ENCODE measurements around the gene MEF2D. TPM values are rescaled to one million over a fixed set of nuclear protein-coding genes. Genes with fewer than 3 reads are reported as not detected.

MEF2D gene
- total and polyA plus RNA-seq, 2 experiments from 2014 or later = 35.1 to 64.6 TPM

- Histone ChIP-seq H3K36me3 (no peaks in the 10 kb centered on the region), H3K27ac (no peak overlapping the region), H3K27me3 (no peaks in the 10 kb centered on the region), H3K4me1 (ENCODE audit: low read depth) (peaks cover under 1% of the 10 kb centered on the region), H3K9me3 (ENCODE audit: low read depth) (no peaks in the 10 kb centered on the region), H3K4me3 (no peak overlapping the region)
- TF ChIP-seq, protein P1, sequence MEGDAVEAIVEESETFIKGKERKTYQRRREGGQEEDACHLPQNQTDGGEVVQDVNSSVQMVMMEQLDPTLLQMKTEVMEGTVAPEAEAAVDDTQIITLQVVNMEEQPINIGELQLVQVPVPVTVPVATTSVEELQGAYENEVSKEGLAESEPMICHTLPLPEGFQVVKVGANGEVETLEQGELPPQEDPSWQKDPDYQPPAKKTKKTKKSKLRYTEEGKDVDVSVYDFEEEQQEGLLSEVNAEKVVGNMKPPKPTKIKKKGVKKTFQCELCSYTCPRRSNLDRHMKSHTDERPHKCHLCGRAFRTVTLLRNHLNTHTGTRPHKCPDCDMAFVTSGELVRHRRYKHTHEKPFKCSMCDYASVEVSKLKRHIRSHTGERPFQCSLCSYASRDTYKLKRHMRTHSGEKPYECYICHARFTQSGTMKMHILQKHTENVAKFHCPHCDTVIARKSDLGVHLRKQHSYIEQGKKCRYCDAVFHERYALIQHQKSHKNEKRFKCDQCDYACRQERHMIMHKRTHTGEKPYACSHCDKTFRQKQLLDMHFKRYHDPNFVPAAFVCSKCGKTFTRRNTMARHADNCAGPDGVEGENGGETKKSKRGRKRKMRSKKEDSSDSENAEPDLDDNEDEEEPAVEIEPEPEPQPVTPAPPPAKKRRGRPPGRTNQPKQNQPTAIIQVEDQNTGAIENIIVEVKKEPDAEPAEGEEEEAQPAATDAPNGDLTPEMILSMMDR (IDR thresholded peaks at IDR 0.05; ENCODE audit: low read depth, low read length) = no peak
- no peak for DNase-seq (ENCODE audit: low read depth in 1 of 2, low spot score in 1 of 2)
These were observed 38.3 kb upstream of the MEF2D start for GRCh38 chr1:156538711-156539440.

DNA sequence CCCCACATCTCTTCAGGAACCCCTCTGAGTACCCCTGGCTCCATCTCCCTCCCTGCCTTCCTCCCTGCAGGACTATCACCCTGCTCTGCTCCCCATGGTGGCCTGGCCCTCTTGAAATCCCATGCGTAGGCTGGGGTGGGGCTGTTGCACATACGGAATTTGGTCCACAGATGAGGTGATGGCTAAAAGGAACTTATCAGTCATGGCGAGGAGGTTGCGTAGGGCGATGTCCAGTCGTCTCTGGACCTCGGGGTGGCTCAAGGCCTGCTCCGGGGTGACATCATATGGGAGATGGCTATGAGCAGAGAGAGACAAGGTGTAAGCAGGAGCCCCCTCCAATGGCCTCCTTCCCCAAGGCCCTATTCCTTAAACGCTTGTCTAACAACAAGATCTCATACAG, 36.5 kb upstream of the MEF2D start:
- H3K36me3 ChIP-seq = no peaks in the 10 kb centered on the region
- H3K27ac ChIP-seq = no peak overlapping the region
- TF ChIP-seq, protein P1 (IDR thresholded peaks at IDR 0.05; ENCODE audit: low read depth, low read length) = no peak
- no peaks in the 10 kb centered on the region for H3K9me3 ChIP-seq (ENCODE audit: low read depth)
- no peak for DNase-seq (ENCODE audit: low read depth in 1 of 2, low spot score in 1 of 2)
- no peak overlapping the region for H3K4me3 ChIP-seq
- H3K4me1 ChIP-seq (ENCODE audit: low read depth) = no peaks in the 10 kb centered on the region
- H3K27me3 ChIP-seq = no peaks in the 10 kb centered on the region

GRCh38 chr1:156534424-156535060, 34.0 kb upstream of the MEF2D start:
- Histone ChIP-seq H3K36me3 (no peaks in the 10 kb centered on the region), H3K27ac (no peak overlapping the region), H3K4me1 (ENCODE audit: low read depth) (no peaks in the 10 kb centered on the region), H3K27me3 (no peaks in the 10 kb centered on the region), H3K4me3 (no peak overlapping the region), H3K9me3 (ENCODE audit: low read depth) (no peaks in the 10 kb centered on the region)
- no peak for DNase-seq (ENCODE audit: low read depth in 1 of 2, low spot score in 1 of 2)
- TF ChIP-seq, protein P1 (IDR thresholded peaks at IDR 0.05; ENCODE audit: low read depth, low read length) = no peak

GRCh38 chr1:156533568-156534220, 33.1 kb upstream of the MEF2D start:
- Histone ChIP-seq H3K27me3 (no peaks in the 10 kb centered on the region), H3K9me3 (ENCODE audit: low read depth) (no peaks in the 10 kb centered on the region), H3K4me3 (no peak overlapping the region), H3K27ac (no peak overlapping the region), H3K4me1 (ENCODE audit: low read depth) (no peaks in the 10 kb centered on the region), H3K36me3 (no peaks in the 10 kb centered on the region)
- no peak for DNase-seq (ENCODE audit: low read depth in 1 of 2, low spot score in 1 of 2)
- TF ChIP-seq, protein P1 (IDR thresholded peaks at IDR 0.05; ENCODE audit: low read depth, low read length) = no peak

- no peaks in the 10 kb centered on the region for H3K36me3 ChIP-seq
- H3K4me3 ChIP-seq = no peak overlapping the region
- no peaks in the 10 kb centered on the region for H3K27me3 ChIP-seq
- no peaks in the 10 kb centered on the region for H3K9me3 ChIP-seq (ENCODE audit: low read depth)
- DNase-seq (ENCODE audit: low read depth in 1 of 2, low spot score in 1 of 2) = no peak
- no peaks in the 10 kb centered on the region for H3K4me1 ChIP-seq (ENCODE audit: low read depth)
- no peak overlapping the region for H3K27ac ChIP-seq
- TF ChIP-seq, protein P1 (IDR thresholded peaks at IDR 0.05; ENCODE audit: low read depth, low read length) = no peak
These were observed 31.8 kb upstream of the MEF2D start for GRCh38 chr1:156532374-156532773.

Data from cardiac muscle cell (in vitro differentiated cells and primary cell).